K562 (cell line): ENCODE results near the gene MAN1B1. TPM values are rescaled to one million over a fixed set of nuclear protein-coding genes. Genes with fewer than 3 reads are reported as not detected.
A peak's percentile ranks its signal among the peaks of the same experiment; 100 is the strongest.

Experiments used
- C11orf30 ChIP-seq: fragments of 450-650 bp; IDR thresholded peaks from 2 replicates; pipeline ENCODE4 v1.6.1; 2016; ENCODE audit warnings: low read depth, mild to moderate bottlenecking
- CBFB ChIP-seq: sonication (generic); formaldehyde crosslinking; IDR thresholded peaks from 2 replicates; pipeline ENCODE4 v1.4.0; 2020; ENCODE audit warnings: mild to moderate bottlenecking, missing genetic modification reagents
- CBX5 ChIP-seq: IDR thresholded peaks from 2 replicates; pipeline ENCODE4 v1.6.1; 2014; ENCODE audit warnings: low read depth, borderline replicate concordance
- ELF2 ChIP-seq: fragments of 250-450 bp; sonication (Bioruptor Pico); IDR thresholded peaks from 2 replicates; pipeline ENCODE4 v1.5.0; 2021; ENCODE audit warnings: mild to moderate bottlenecking
- FOXA3 ChIP-seq, 2 experiments: fragments of 450-650 bp in 1 of 2; sonication (generic) in 1 of 2; formaldehyde crosslinking; IDR thresholded peaks in 1 of 2; conservative IDR thresholded peaks in 1 of 2; 2 replicates each; pipeline versions ENCODE4 v1.4.0 to v1.8.0; 2020 to 2022; ENCODE audit warnings: mild to moderate bottlenecking in 2 of 2, missing genetic modification reagents in 1 of 2
- IFI16 ChIP-seq: fragments of 250-450 bp; sonication (Bioruptor Pico); IDR thresholded peaks from 2 replicates; pipeline ENCODE4 v2.1.2; 2022; ENCODE audit warnings: mild to moderate bottlenecking, inconsistent platforms
- KDM5B ChIP-seq: fragments of 200-600 bp; sonication (generic); IDR thresholded peaks from 2 replicates; pipeline ENCODE4 v1.6.1; 2012; ENCODE audit warnings: low read depth, mild to moderate bottlenecking, moderate library complexity, low read length, control low read depth, inconsistent platforms; ENCODE audit not compliant: insufficient replicate concordance
- MCM3 ChIP-seq: fragments of 450-650 bp; IDR thresholded peaks from 2 replicates; pipeline ENCODE4 v1.6.1; 2016
- NR0B1 ChIP-seq: fragments of 450-650 bp; IDR thresholded peaks from one replicate; pipeline ENCODE4 v1.6.1; 2018; ENCODE audit warnings: mild to moderate bottlenecking, moderate library complexity; ENCODE audit not compliant: partially characterized antibody
- RBBP5 ChIP-seq: fragments of 200-600 bp; sonication (generic); IDR thresholded peaks from 2 replicates; pipeline ENCODE4 v1.6.1; 2012; ENCODE audit warnings: borderline replicate concordance, mild to moderate bottlenecking, low read length, control low read depth, inconsistent platforms; ENCODE audit not compliant: insufficient read depth, poor library complexity, severe bottlenecking
- RFX7 ChIP-seq: fragments of 250-450 bp; sonication (Bioruptor Pico); IDR thresholded peaks from 2 replicates; pipeline ENCODE4 v1.5.1; 2021; ENCODE audit warnings: mild to moderate bottlenecking
- SAFB2 ChIP-seq: fragments of 200-400 bp; formaldehyde crosslinking; IDR thresholded peaks from 2 replicates; pipeline ENCODE4 v1.6.1; 2018; ENCODE audit warnings: borderline replicate concordance, low read length, low read depth, moderate library complexity; ENCODE audit not compliant: severe bottlenecking
- TAF7 ChIP-seq: fragments of 450-650 bp; IDR thresholded peaks from 2 replicates; pipeline ENCODE4 v1.6.1; 2016; ENCODE audit warnings: missing genetic modification characterization, missing compliant biosample characterization
- TAL1 ChIP-seq: fragments of 450-650 bp; IDR thresholded peaks from 2 replicates; pipeline ENCODE4 v1.6.1; 2016; ENCODE audit warnings: mild to moderate bottlenecking
- TBP ChIP-seq: optimal IDR thresholded peaks from 2 replicates; pipeline ENCODE3; 2011; ENCODE audit warnings: low read depth, low read length, improper control_type of control experiment
- TCF7 ChIP-seq: sonication (generic); IDR thresholded peaks from 2 replicates; pipeline ENCODE4 v1.6.1; 2016; ENCODE audit warnings: antibody characterized with exemption, borderline replicate concordance
- ZBTB17 ChIP-seq: fragments of 450-650 bp; formaldehyde crosslinking; IDR thresholded peaks from 2 replicates; pipeline ENCODE4 v1.4.0; 2020; ENCODE audit warnings: mild to moderate bottlenecking
- ZNF197 ChIP-seq: fragments of 200-800 bp; sonication (Bioruptor generic); IDR thresholded peaks from 2 replicates; pipeline ENCODE4 v1.6.1; 2016; ENCODE audit warnings: low read depth, missing genetic modification characterization, missing compliant biosample characterization
- polyA plus RNA-seq, 8 experiments: library from polyadenylated mRNA; depleted of rRNA in 4 of 8; stranded (reverse) in 5 of 8; unstranded in 3 of 8; fragments of >200 nt; fragmentation: Nextera tagmentation in 2 of 8; fragmentation: Illumina TruSeq in 1 of 8; extraction: Ambion mirVana in 2 of 8; extraction: Trizol in 1 of 8; gene quantifications; 2 replicates each; pipeline versions ENCODE4 v1.2.1 to v1.2.3, GENCODE V29; 2011 to 2014; ENCODE audit warnings: inconsistent platforms in 1 of 8, missing spikeins in 1 of 8
- total RNA-seq, 7 experiments: library from RNA; depleted of rRNA in 6 of 7; stranded (reverse); fragments of >200 nt in 6 of 7; fragmentation: Illumina TruSeq in 2 of 7; extraction: Trizol in 2 of 7; gene quantifications; 2 replicates each; pipeline versions ENCODE4 v1.2.1 to v1.2.3, GENCODE V29; 2011 to 2021; ENCODE audit warnings: low replicate concordance in 1 of 7
- TF ChIP-seq, protein P1 (sequence below): sonication (generic); formaldehyde crosslinking; IDR thresholded peaks from 2 replicates; pipeline ENCODE4 v1.8.0; 2022; ENCODE audit warnings: mild to moderate bottlenecking, missing genetic modification reagents, borderline replicate concordance
- TF ChIP-seq, protein P2 (sequence below): fragments of 250-450 bp; sonication (Bioruptor Pico); IDR thresholded peaks from 2 replicates; pipeline ENCODE4 v1.5.0; 2020; ENCODE audit warnings: mild to moderate bottlenecking
- TF ChIP-seq, protein P3 (sequence below), 2 experiments: fragments of 200-800 bp in 1 of 2; sonication (Bioruptor generic) in 1 of 2; sonication (generic) in 1 of 2; formaldehyde crosslinking in 1 of 2; IDR thresholded peaks in 1 of 2; conservative IDR thresholded peaks in 1 of 2; 2 replicates each; pipeline versions ENCODE4 v1.5.0 to v1.6.1; 2016 to 2020; ENCODE audit warnings: missing compliant biosample characterization in 1 of 2, missing genetic modification characterization in 1 of 2, missing genetic modification reagents in 1 of 2

MAN1B1 gene
- total and polyA plus RNA-seq, 9 of the 15 experiments (the other 6 are each of a cell fraction or from before 2014, with no cell fraction given), result 0.55 to 36.6 (median 27.3) TPM

DNA sequence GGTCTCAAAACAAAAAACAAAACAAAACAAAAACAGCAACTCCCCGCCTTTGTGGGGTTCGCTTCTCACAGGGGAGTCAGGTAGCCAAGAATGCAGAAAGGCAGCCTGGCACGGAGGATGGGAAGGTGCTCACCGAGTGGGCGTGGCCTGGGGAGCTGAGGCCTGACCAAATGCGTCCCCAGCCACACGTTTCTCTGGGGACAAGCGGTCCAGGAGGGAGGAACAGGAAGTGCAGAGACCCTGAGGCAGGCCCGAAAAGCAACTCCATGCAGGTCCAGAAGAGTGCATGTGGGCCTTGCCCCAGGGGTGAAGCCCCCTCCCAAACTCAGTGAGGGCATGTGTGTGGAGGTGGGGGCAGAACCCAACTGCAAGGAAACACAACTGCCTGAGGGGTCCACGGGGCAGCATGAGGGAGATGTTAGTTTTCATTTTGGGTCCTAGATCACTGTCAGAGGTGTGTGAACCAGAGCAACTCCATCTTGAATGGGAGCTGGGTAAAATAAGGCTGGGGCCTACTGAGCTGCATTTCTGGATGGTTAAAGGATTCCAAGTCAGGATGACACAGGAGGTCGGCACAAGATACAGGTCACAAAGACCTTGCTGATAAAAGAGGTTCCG is 12.0 kb upstream of the MAN1B1 start (continued):
- TF ChIP-seq MCM3 (no peak), RFX7 (CRISPR knock-in tag) (peak; percentile 96), TCF7 (no peak), ELF2 (CRISPR knock-in tag) (peak; percentile 85), TAF7 (peak; percentile 96), NR0B1 (no peak), IFI16 (CRISPR knock-in tag) (peak; percentile 93), ZNF197 (CRISPR knock-in tag) (peak; percentile 99), TBP (no peak), RBBP5 (no peak), TAL1 (no peak), ZBTB17 (CRISPR knock-in tag) (peak; percentile 98), KDM5B (no peak), CBFB (CRISPR knock-in tag) (no peak), C11orf30 (no peak), FOXA3 (CRISPR knock-in tag; conservative IDR thresholded peaks at IDR 0.05 in 1 of 2, IDR thresholded peaks at IDR 0.05 in 1 of 2) (peak in 1 of 2 experiments; percentile 71; a peak in 2 of 4 replicates), CBX5 (no peak), SAFB2 (no peak)
- TF ChIP-seq, protein P1, sequence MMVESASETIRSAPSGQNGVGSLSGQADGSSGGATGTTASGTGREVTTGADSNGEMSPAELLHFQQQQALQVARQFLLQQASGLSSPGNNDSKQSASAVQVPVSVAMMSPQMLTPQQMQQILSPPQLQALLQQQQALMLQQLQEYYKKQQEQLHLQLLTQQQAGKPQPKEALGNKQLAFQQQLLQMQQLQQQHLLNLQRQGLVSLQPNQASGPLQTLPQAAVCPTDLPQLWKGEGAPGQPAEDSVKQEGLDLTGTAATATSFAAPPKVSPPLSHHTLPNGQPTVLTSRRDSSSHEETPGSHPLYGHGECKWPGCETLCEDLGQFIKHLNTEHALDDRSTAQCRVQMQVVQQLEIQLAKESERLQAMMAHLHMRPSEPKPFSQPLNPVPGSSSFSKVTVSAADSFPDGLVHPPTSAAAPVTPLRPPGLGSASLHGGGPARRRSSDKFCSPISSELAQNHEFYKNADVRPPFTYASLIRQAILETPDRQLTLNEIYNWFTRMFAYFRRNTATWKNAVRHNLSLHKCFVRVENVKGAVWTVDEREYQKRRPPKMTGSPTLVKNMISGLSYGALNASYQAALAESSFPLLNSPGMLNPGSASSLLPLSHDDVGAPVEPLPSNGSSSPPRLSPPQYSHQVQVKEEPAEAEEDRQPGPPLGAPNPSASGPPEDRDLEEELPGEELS (CRISPR knock-in tag), result no peak
- TF ChIP-seq, protein P2, sequence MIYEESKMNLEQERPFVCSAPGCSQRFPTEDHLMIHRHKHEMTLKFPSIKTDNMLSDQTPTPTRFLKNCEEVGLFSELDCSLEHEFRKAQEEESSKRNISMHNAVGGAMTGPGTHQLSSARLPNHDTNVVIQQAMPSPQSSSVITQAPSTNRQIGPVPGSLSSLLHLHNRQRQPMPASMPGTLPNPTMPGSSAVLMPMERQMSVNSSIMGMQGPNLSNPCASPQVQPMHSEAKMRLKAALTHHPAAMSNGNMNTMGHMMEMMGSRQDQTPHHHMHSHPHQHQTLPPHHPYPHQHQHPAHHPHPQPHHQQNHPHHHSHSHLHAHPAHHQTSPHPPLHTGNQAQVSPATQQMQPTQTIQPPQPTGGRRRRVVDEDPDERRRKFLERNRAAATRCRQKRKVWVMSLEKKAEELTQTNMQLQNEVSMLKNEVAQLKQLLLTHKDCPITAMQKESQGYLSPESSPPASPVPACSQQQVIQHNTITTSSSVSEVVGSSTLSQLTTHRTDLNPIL (CRISPR knock-in tag), result peak; percentile 98
- TF ChIP-seq, protein P3, sequence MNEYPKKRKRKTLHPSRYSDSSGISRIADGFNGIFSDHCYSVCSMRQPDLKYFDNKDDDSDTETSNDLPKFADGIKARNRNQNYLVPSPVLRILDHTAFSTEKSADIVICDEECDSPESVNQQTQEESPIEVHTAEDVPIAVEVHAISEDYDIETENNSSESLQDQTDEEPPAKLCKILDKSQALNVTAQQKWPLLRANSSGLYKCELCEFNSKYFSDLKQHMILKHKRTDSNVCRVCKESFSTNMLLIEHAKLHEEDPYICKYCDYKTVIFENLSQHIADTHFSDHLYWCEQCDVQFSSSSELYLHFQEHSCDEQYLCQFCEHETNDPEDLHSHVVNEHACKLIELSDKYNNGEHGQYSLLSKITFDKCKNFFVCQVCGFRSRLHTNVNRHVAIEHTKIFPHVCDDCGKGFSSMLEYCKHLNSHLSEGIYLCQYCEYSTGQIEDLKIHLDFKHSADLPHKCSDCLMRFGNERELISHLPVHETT (CRISPR knock-in tag; conservative IDR thresholded peaks at IDR 0.05 in 1 of 2, IDR thresholded peaks at IDR 0.05 in 1 of 2), result peak in 1 of 2 experiments; percentile 100; a peak in 2 of 4 replicates
